ENCODE results near the gene LAPTM5.

DNA sequence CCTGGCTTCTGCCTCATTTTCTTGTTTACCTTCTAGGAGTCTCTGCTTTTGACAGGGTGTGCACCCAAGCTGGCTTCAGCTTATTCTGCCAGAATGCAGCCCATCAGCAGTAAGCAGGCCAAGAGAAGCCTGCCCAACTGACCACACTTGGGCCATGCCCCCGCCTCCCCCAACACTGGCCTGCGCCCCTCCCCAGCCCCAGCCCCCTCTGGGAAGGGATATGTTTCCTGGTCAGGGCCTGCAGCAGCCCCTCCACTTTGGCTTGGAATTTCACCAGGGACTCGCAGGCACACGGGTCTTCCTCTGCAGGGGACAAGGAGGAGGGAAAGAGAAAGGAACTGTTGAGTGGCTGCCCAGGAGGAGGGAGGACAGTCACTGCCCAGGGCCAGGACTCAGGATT lies 43.5 kb downstream of the LAPTM5 start:
- TF ChIP-seq, protein P1, sequence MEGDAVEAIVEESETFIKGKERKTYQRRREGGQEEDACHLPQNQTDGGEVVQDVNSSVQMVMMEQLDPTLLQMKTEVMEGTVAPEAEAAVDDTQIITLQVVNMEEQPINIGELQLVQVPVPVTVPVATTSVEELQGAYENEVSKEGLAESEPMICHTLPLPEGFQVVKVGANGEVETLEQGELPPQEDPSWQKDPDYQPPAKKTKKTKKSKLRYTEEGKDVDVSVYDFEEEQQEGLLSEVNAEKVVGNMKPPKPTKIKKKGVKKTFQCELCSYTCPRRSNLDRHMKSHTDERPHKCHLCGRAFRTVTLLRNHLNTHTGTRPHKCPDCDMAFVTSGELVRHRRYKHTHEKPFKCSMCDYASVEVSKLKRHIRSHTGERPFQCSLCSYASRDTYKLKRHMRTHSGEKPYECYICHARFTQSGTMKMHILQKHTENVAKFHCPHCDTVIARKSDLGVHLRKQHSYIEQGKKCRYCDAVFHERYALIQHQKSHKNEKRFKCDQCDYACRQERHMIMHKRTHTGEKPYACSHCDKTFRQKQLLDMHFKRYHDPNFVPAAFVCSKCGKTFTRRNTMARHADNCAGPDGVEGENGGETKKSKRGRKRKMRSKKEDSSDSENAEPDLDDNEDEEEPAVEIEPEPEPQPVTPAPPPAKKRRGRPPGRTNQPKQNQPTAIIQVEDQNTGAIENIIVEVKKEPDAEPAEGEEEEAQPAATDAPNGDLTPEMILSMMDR (IDR thresholded peaks at IDR 0.05): no peak
- TF ChIP-seq POLR2A (IDR thresholded peaks at IDR 0.05) (no peak), POLR2AphosphoS5 (IDR thresholded peaks at IDR 0.05) (no peak)

Measured in prostate gland (tissue), 2 donors.